WTC11 (cell line): Measurements from ENCODE around the gene KPRP. TPM values are rescaled to one million over a fixed set of nuclear protein-coding genes. Genes with fewer than 3 reads are reported as not detected.

Source experiments
- ATAC-seq: fragments of 200-7000 bp; cut with Tn5 transposase; 2 replicates; pipeline ENCODE4 v1.10.0; 2021; ENCODE audit warnings: mild to moderate bottlenecking, moderate library complexity
- CTCF ChIA-PET: fragments of 300-600 bp; sonication (Branson Sonifier 250); formaldehyde crosslinking; loops from one replicate; lab custom pipeline; 2021; ENCODE audit warnings: antibody characterized with exemption; lab: Charles Lee
- POLR2A ChIA-PET: fragments of 350-600 bp; sonication (Branson Sonifier 250); formaldehyde crosslinking; loops from one replicate; lab custom pipeline; 2021; ENCODE audit warnings: antibody characterized with exemption; lab: Charles Lee
- DNase-seq: peaks from one replicate; pipeline ENCODE4 v3.0.0; 2021; ENCODE audit warnings: low spot score
- H3K27ac Mint-ChIP-seq: 2 replicates; pipeline ENCODE4 v1.8.0; 2021; ENCODE audit warnings: mixed read lengths
- H3K27me3 Mint-ChIP-seq: 2 replicates; pipeline ENCODE4 v1.8.0; 2021; ENCODE audit warnings: low read depth, mild to moderate bottlenecking, moderate library complexity, mixed read lengths
- H3K36me3 Mint-ChIP-seq: 2 replicates; pipeline ENCODE4 v1.8.0; 2021; ENCODE audit warnings: mixed read lengths
- H3K4me1 Mint-ChIP-seq: 2 replicates; pipeline ENCODE4 v1.8.0; 2022; ENCODE audit warnings: mixed read lengths
- H3K4me3 Mint-ChIP-seq: 2 replicates; pipeline ENCODE4 v1.8.0; 2021; ENCODE audit warnings: mild to moderate bottlenecking, moderate library complexity, mixed read lengths
- H3K9me3 Mint-ChIP-seq: 2 replicates; pipeline ENCODE4 v1.8.0; 2021; ENCODE audit warnings: mixed read lengths
- ATF1 ChIP-seq: sonication (generic); formaldehyde crosslinking; IDR thresholded peaks from 2 replicates; pipeline ENCODE4 v1.8.1; 2023; ENCODE audit warnings: mild to moderate bottlenecking, moderate library complexity, missing genetic modification reagents
- CDX4 ChIP-seq: fragments of 250-450 bp; sonication (Bioruptor Pico); IDR thresholded peaks from 2 replicates; pipeline ENCODE4 v1.9.0; 2021; ENCODE audit warnings: moderate library complexity, mild to moderate bottlenecking, inconsistent platforms, borderline replicate concordance
- CREM ChIP-seq: sonication (generic); formaldehyde crosslinking; IDR thresholded peaks from 2 replicates; pipeline ENCODE4 v1.8.1; 2022; ENCODE audit warnings: mild to moderate bottlenecking, missing genetic modification reagents, moderate library complexity
- CTCF ChIP-seq: fragments of 200-600 bp; IDR thresholded peaks from 2 replicates; pipeline ENCODE4 v1.8.0; 2022; ENCODE audit warnings: antibody characterized with exemption
- ELF4 ChIP-seq: sonication (generic); formaldehyde crosslinking; IDR thresholded peaks from 2 replicates; pipeline ENCODE4 v1.8.1; 2022; ENCODE audit warnings: low read depth, mild to moderate bottlenecking, moderate library complexity, missing genetic modification reagents
- FOXJ3 ChIP-seq: sonication (generic); formaldehyde crosslinking; IDR thresholded peaks from 2 replicates; pipeline ENCODE4 v1.9.0; 2021; ENCODE audit warnings: missing genetic modification reagents, mild to moderate bottlenecking, borderline replicate concordance
- FOXK1 ChIP-seq: sonication (generic); formaldehyde crosslinking; IDR thresholded peaks from 2 replicates; pipeline ENCODE4 v1.8.0; 2022; ENCODE audit warnings: mild to moderate bottlenecking, moderate library complexity, missing genetic modification reagents
- FOXP4 ChIP-seq: sonication (generic); formaldehyde crosslinking; IDR thresholded peaks from 2 replicates; pipeline ENCODE4 v1.8.0; 2022; ENCODE audit warnings: mild to moderate bottlenecking, missing genetic modification reagents
- GRHL2 ChIP-seq: fragments of 250-450 bp; sonication (Bioruptor Pico); IDR thresholded peaks from 2 replicates; pipeline ENCODE4 v1.8.0; 2022; ENCODE audit warnings: mild to moderate bottlenecking, moderate library complexity; ENCODE audit not compliant: insufficient replicate concordance, severe bottlenecking
- JUN ChIP-seq: sonication (generic); formaldehyde crosslinking; IDR thresholded peaks from 2 replicates; pipeline ENCODE4 v1.8.0; 2023; ENCODE audit warnings: mild to moderate bottlenecking, missing genetic modification reagents
- NFATC4 ChIP-seq: fragments of 250-450 bp; sonication (Bioruptor Pico); IDR thresholded peaks from 2 replicates; pipeline ENCODE4 v1.9.0; 2021; ENCODE audit warnings: mild to moderate bottlenecking
- NR2C2 ChIP-seq: sonication (generic); formaldehyde crosslinking; IDR thresholded peaks from 2 replicates; pipeline ENCODE4 v1.8.0; 2022; ENCODE audit warnings: mild to moderate bottlenecking, missing genetic modification reagents
- NR3C1 ChIP-seq: sonication (generic); formaldehyde crosslinking; conservative IDR thresholded peaks from 2 replicates; pipeline ENCODE4 v1.8.1; 2023; ENCODE audit warnings: low read depth, mild to moderate bottlenecking, missing genetic modification reagents
- OVOL2 ChIP-seq: fragments of 250-450 bp; sonication (Bioruptor Pico); IDR thresholded peaks from 2 replicates; pipeline ENCODE4 v1.9.0; 2021; ENCODE audit warnings: mild to moderate bottlenecking, borderline replicate concordance
- PRRX2 ChIP-seq: fragments of 250-450 bp; sonication (Bioruptor Pico); IDR thresholded peaks from 2 replicates; pipeline ENCODE4 v1.8.0; 2021; ENCODE audit warnings: mild to moderate bottlenecking
- TCF7 ChIP-seq: sonication (generic); formaldehyde crosslinking; IDR thresholded peaks from 2 replicates; pipeline ENCODE4 v1.8.0; 2022; ENCODE audit warnings: mild to moderate bottlenecking, low read depth, missing genetic modification reagents, moderate library complexity
- TEAD1 ChIP-seq: sonication (generic); formaldehyde crosslinking; IDR thresholded peaks from 2 replicates; pipeline ENCODE4 v1.8.0; 2022; ENCODE audit warnings: mild to moderate bottlenecking, missing genetic modification reagents
- TEAD4 ChIP-seq: sonication (generic); formaldehyde crosslinking; IDR thresholded peaks from 2 replicates; pipeline ENCODE4 v1.8.0; 2022; ENCODE audit warnings: mild to moderate bottlenecking, missing genetic modification reagents
- ZMAT4 ChIP-seq: fragments of 250-450 bp; sonication (Bioruptor Pico); IDR thresholded peaks from 2 replicates; pipeline ENCODE4 v1.9.0; 2021; ENCODE audit warnings: mild to moderate bottlenecking
- ZNF232 ChIP-seq: sonication (generic); formaldehyde crosslinking; IDR thresholded peaks from 2 replicates; pipeline ENCODE4 v1.8.0; 2022; ENCODE audit warnings: mild to moderate bottlenecking, missing genetic modification reagents
- ZNF263 ChIP-seq: sonication (generic); formaldehyde crosslinking; IDR thresholded peaks from 2 replicates; pipeline ENCODE4 v1.8.1; 2022; ENCODE audit warnings: low read depth, mild to moderate bottlenecking, moderate library complexity, missing genetic modification reagents
- ZNF396 ChIP-seq: fragments of 250-450 bp; sonication (Bioruptor Pico); IDR thresholded peaks from 2 replicates; pipeline ENCODE4 v1.8.0; 2021; ENCODE audit warnings: mild to moderate bottlenecking, moderate library complexity, borderline replicate concordance
- ZNF423 ChIP-seq: fragments of 250-450 bp; sonication (Bioruptor Pico); IDR thresholded peaks from 2 replicates; pipeline ENCODE4 v2.1.2; 2022; ENCODE audit warnings: mild to moderate bottlenecking, moderate library complexity
- ZNF512 ChIP-seq: sonication (generic); formaldehyde crosslinking; IDR thresholded peaks from 2 replicates; pipeline ENCODE4 v1.8.1; 2022; ENCODE audit warnings: missing genetic modification reagents, borderline replicate concordance
- ZNF532 ChIP-seq: fragments of 250-450 bp; sonication (Bioruptor Pico); IDR thresholded peaks from 2 replicates; pipeline ENCODE4 v1.9.0; 2021; ENCODE audit warnings: mild to moderate bottlenecking, borderline replicate concordance
- ZNF671 ChIP-seq: fragments of 250-450 bp; sonication (Bioruptor Pico); IDR thresholded peaks from 2 replicates; pipeline ENCODE4 v1.8.0; 2021; ENCODE audit warnings: mild to moderate bottlenecking
- ZSCAN18 ChIP-seq: fragments of 250-450 bp; sonication (Bioruptor Pico); IDR thresholded peaks from 2 replicates; pipeline ENCODE4 v2.1.2; 2022; ENCODE audit warnings: mild to moderate bottlenecking, moderate library complexity
- total RNA-seq: library from RNA; stranded (reverse); gene quantifications from 3 replicates; pipeline ENCODE4 v1.2.3, GENCODE V29; 2021

The KPRP gene
- total RNA-seq, 1 experiment from 2014 or later = not detected

- peaks cover 6% of the 10 kb centered on the region; the same call in 1 of the 2 replicates for H3K27me3 Mint-ChIP-seq
- H3K4me1 Mint-ChIP-seq = no peaks in the 10 kb centered on the region
- POLR2A ChIA-PET = no interaction called here
- TF ChIP-seq ZNF671 (no peak), ZSCAN18 (CRISPR knock-in tag) (no peak), TEAD1 (no peak), FOXJ3 (CRISPR knock-in tag) (no peak), FOXP4 (CRISPR knock-in tag) (no peak), ZNF396 (CRISPR knock-in tag) (no peak), ZNF512 (CRISPR knock-in tag) (no peak), ATF1 (no peak), ZNF263 (CRISPR knock-in tag) (no peak), FOXK1 (CRISPR knock-in tag) (no peak), JUN (CRISPR knock-in tag) (no peak), NR3C1 (no peak), ELF4 (CRISPR knock-in tag) (no peak), ZNF423 (no peak), ZMAT4 (no peak), OVOL2 (CRISPR knock-in tag) (no peak), PRRX2 (CRISPR knock-in tag) (no peak), NR2C2 (CRISPR knock-in tag) (no peak)
- TF ChIP-seq, all 79 proteins: peak for 0
- Mint-ChIP-seq H3K36me3 (peaks cover 75% of the 10 kb centered on the region), H3K27ac (no peak overlapping the region), H3K4me3 (no peak overlapping the region), H3K9me3 (peaks cover 83% of the 10 kb centered on the region)
- DNase-seq (no peak), ATAC-seq (no peak)
- CTCF ChIA-PET = no interaction called here
These were observed 22.2 kb upstream of the KPRP start for GRCh38 chr1:152735648-152736047.

GRCh38 chr1:152737997-152738396 lies 19.8 kb upstream of the KPRP start:
- DNase-seq = no peak
- no peaks in the 10 kb centered on the region for H3K4me1 Mint-ChIP-seq
- peaks cover 86% of the 10 kb centered on the region for H3K36me3 Mint-ChIP-seq
- ATAC-seq = no peak
- POLR2A ChIA-PET = no interaction called here
- no peak overlapping the region for H3K27ac Mint-ChIP-seq
- no peak overlapping the region for H3K4me3 Mint-ChIP-seq
- CTCF ChIA-PET = no interaction called here
- peaks cover 11% of the 10 kb centered on the region for H3K27me3 Mint-ChIP-seq
- H3K9me3 Mint-ChIP-seq = peaks cover 94% of the 10 kb centered on the region
- TF ChIP-seq CTCF = no peak
- TF ChIP-seq ZNF532 (CRISPR knock-in tag) = no peak
- TF ChIP-seq TCF7 (CRISPR knock-in tag) = no peak
- TF ChIP-seq TEAD4 (CRISPR knock-in tag) = no peak
- TF ChIP-seq GRHL2 = no peak
- TF ChIP-seq ZNF232 (CRISPR knock-in tag) = no peak
- TF ChIP-seq CREM (CRISPR knock-in tag) = no peak
- TF ChIP-seq NFATC4 = no peak
- TF ChIP-seq CDX4 (CRISPR knock-in tag) = no peak
- TF ChIP-seq ZNF423 = no peak
